NCI-H2227 treated with DMSO at 0.1 percent for 48 hours (cell line): ENCODE results near the gene UBE2E2.

Source experiments
- DNase-seq: peaks from one replicate; lab custom pipeline; 2025; lab: John Stamatoyannopoulos, UW

UBE2E2 gene

DNA sequence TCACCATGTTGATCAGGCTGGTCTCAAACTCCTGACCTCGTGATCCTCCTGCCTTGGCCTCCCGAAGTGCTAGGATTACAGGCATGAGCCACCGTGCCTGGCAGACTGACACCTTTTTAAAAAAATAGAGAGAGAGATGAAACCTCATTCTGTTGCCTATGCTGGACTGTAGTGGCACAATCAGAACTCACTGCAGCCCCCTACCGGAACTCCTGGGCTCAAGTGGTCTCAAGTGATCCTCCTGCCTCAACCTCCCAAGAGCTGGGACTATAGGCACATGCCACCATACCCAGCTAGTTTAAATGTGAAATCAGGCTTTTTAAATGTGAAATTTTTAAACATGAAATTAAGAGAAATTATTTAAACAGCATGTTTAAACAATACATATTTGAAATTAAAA is 337.5 kb downstream of the UBE2E2 start:
- DNase-seq = no peak

DNA sequence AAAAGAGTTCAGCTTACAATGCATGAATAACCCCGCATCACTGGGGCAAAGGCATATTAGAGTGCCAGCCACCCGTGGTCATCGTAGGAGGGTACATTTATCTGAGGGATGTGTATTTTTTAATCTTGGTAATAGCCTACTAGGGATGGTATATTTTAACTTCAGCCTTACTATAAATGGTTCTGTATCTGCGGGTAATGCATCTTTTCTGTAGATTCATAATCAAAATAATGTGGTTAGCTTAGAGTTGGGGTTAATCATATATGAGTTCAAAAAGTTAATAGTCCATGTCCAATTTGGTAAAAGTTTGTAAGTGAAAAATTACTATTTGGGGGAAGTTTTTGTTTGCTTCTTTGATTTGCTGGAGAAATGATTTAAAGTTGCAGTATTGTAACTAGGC is 339.0 kb downstream of the UBE2E2 start:
- no peak for DNase-seq

DNA sequence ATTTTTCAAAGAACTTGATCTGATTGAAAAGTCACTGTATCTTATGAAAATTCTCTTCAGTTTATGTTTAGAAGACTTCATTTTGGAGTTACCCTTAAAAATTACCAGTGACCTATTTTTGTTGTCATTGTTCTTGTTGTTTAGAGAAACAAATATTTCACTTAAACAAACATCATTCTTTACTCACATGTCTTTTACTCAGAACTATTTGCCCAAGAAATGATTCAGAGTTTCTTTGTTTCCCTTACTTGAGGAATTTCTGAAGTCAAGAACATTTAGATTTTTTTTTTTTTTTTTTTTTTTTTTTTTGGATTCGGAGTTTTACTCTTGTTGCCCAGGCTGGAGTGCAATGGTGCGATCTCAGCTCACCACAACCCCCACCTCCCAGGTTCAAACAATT is 343.1 kb downstream of the UBE2E2 start:
- DNase-seq = no peak

DNA sequence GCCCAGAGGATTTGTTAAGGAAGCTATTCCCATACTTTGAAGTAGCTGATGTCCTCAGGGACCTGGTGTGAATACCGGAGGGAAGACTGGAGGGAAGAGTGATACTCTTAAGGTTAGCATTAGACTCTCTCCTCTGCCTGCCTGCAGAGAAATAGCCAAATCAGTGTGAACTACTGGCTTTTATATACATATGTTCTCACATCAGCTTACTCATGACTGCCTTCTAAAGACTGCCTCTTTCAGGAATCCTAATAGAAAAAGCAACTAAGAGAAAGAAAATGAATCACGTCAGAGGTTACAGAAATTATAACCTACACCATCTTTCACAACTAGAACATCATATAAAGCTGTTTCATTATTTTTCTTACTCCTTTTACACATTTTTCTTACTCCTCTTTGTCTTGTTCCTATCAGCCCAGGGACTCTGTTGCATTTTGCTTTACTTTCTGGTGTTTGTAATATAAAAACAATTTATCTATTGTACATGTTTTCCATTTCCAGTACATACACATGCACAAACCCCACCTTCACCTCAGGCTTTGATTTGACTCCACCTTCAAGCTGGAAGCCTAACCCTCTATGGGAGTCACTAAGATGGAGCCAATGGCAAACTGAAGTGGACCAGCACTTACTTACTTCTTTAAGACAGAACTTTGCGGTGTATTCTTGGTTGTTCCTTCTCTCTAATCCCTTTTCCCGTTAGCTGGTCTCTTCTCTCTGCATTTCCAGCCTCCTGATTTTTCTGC is 345.0 kb downstream of the UBE2E2 start:
- no peak for DNase-seq

DNA sequence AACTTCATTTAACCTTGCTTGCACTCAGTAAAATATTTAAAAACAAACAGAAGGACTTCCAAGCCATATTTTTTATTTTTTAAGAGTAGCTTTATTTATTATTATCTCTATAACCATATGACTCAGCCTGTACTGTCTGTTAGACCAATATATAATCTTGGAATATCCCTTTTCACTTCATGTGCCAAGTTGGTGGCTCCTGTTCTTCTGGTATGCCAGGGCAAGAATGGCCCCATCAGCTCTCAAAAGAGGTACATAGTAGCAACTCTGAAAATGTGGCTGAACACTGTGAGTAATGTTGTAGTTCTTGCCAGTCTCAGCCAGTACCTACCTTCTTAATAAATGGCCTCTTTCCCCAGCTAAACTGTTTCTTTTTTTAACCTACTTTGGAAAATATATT is 345.6 kb downstream of the UBE2E2 start:
- DNase-seq = no peak

DNA sequence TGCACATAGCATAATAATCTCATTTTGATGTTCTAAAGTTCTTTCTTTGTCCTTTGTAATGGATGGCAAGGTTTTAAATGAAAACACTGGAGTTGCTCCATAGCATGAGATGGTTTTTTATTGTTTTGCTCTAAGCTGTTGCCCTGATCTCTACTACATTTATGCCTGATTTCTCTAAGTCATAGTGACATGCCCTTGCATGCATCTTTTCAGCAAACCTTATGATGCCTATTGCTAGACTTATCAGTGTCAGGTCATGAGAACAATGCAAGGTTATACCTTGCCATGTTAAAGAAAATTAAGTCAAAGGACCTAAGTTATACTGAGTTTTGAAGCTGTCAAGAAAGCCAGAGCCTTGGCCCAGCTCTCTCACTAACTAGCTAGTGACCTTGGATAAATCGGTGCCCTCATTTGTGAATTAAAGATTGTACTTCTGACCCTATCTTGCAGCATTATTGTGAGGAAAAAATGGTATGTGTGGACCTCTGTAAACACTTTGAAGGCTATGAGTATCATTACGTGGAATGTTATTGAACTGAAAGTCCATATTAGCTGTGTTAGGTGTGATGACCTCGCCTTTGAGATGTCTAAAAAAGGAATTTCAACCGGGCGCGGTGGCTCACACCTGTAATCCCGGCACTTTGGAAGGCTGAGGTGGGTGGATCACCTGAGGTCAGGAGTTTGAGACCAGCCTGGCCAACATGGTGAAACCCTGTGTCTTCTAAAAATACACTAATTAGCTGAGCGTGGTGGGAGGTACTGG is 346.2 kb downstream of the UBE2E2 start:
- DNase-seq = no peak

DNA sequence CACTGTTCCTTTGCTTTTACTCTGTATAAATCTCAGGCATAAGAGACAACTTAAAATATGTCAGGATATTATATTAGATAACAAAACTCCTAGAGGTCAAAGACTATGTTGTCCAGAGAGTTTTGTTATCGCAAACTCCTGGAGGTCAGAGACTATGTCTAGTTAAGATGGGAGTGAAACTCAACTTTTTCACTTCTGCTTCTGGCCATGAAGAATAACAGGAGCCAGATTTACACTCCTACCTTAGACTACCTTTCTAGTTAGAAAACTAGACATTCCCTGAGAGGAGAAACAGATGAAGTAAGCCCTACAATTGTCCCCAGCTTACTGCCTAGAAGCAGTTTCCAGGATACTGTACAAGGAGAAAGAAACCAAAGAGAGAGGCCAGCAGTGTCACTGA is 347.3 kb downstream of the UBE2E2 start:
- DNase-seq = no peak

DNA sequence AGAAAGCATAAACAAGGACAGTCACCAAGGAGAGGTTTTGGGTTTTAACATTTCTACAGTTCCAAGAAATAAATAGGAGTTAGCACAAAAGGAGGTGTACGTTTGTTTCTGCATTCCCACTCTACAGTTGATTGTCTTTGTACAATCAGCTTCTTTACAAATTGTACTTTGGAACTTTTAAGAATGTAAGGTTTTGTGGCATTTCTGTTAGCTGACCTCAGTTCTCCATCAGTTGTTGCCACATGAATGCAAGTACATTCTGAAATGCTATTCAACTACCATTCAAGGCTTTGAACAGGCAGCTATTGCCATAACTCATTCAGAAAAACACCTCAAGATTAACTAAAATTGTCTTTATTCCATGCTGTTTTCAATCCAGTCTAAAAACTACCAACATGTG is 349.4 kb downstream of the UBE2E2 start:
- DNase-seq = no peak

DNA sequence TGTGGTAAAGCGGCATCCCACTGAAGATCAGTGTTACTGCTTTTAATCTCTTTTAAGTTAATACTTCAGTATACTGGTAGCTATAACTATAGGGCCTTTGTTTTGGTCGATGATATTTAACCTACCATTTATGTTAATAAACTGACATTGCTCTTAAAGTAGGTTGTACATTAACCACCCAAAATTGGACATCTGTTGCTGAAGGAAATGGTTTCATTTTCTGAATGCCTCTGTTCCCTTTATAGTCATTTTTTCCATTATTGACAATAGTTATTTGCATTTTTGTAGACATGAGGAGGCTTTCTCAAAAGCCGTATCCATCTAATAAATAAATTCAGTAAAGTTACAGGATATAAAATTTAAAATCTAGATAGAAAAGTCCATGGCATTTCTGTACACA is 350.2 kb downstream of the UBE2E2 start:
- no peak for DNase-seq

DNA sequence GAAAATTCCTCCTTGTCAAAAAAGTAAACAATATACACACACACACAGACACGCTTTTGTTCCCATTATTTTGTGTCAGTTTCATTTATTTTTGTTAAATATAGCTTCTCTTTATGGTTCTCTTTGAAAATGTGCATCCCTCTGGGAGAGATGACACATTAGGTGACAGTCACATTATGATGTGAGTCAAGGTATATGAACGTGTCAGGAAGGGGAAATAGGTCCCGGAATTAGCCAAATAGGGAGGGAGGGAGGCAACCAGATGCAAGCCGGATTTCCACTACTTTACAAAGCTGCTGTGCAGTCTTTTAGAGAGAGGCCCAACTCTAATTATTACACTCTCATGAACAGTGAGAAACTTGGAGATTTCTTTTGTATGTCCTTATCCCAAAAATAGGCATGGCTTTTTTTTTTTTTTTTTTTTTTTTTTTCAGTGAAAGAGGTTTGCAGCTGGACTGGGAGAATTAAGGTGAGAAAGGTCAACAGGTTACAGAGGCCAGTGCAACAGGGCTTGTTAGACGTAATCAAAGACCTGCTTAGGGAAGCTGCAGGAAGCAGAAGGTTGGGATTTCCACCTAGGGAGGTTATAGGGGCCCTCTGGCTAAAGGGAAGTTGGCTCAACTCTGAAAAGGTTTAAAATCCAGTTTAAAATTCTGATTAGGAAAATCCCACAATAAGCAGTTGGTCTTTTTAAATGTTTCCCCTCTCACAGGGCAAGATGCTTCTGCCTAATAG is 362.1 kb downstream of the UBE2E2 start:
- DNase-seq = no peak

DNA sequence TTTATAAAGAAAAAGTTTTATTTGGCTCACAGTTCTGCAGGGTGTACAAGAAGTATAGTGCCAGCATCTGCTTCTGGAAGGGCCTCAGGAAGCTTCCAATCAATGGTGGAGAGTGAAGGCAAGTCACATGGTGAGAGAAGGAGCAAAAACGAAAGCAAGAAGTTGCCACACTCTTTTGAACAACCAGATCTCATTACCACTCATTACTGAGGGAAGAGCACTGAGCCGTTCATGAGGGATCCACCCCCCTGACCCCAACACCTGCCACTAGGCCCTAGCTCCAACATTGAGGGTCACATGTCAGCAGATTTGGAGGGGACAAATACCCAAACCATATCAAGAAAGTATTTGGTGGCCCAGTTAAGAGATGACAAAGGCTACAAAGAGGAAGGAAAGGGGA is 363.4 kb downstream of the UBE2E2 start:
- no peak for DNase-seq

DNA sequence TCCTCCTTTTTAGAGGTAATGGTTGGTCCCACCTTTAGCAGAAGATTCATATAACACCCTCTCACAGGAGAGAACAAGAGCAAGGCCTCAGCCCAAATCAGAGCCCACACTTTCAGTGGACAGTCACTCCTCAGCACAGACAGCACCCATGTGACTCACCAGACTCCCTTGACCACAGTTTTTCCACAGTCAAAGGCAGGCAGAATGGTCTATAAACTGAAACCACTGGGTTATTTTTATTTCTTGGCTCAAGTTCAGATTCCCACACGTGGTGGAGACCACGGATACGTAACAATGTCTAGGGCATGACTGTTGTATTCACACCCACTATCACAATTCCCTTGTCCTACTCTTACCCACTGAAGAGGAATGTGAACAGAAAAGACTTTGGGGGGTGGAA is 364.8 kb downstream of the UBE2E2 start:
- no peak for DNase-seq

DNA sequence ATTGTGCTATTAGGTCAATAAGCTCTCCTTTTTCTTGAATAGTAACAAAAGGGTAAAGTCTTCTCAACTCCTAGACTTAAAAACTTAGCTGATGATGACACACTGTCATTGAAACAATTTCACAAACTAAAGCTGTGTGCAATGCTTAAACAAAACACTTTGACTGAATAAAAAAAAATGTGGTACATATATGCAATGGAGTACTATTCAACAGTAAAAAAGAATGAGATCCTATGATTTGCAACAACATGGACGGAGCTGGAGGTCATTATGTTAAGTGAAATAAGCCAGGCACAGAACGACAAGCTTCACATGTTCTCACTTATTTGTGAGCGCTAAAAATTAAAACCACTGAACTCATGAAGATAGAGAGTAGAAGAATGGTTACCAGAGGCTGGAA is 370.7 kb downstream of the UBE2E2 start:
- no peak for DNase-seq

DNA sequence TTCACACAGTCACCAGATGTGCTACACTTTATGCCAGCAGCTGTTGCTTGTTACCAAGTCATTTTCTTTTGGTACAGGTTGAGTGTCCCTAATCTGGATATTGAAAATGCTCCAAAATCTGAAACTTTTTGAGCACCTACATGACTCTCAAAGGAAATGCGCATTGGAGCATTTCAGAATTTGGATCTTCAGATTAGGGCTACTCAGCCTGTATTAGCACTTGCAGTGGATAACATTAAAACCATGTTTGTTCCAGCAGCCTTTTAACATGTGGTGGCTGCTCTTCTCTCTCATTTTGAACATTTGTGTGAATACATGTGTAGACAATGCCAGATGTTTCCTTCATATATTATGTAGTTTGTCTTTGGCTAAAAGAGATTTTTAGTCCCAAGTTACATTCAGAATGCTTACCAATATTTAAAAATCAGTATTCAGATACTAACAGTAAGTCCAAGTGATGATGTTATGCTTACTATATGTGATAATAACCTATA is 371.7 kb downstream of the UBE2E2 start:
- DNase-seq = no peak

DNA sequence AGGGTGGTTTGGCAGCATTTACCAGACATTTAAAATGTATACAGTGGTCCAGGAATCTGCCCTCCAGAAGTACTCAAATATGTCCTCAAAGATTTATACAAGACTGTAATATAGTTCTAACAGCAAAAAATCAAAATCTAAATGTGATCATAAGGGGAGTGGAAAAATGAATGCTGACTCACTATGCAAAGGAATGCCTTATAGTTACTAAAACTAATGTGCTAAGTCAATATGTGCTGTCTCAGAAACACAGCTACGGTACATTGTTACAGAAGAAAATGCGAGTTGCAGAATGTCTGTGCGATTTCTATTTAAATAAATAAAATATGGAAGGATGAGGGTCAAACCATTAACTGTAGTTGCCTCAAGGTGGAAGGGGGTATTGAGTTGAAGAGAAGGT is 372.6 kb downstream of the UBE2E2 start:
- DNase-seq = no peak

DNA sequence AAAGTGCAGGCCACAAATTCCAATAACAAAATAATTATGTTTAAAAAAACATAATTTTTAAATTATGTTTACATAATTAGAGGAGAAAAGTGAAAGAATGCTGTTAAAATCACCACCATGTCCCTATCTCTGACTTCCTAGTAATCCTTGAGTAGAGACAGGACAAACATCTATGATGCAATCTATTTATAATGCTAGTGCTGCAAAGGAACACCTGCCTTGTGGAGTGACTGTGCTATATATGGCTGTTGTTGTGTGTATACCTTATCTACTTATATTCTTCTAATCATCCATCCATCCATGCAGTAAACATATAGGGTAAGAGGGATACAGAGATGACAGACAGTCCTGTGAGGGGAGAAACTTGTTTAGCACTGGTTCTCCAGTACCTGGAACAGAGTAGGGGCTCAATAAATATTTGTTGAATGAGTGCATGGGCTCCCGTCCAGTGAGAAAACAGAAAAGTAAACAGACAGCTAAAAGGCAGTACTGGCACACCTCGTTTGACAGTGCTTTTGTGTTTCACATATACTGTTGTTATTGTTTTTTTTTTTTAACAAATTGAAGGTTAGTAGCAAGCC is 373.3 kb downstream of the UBE2E2 start:
- DNase-seq = no peak

DNA sequence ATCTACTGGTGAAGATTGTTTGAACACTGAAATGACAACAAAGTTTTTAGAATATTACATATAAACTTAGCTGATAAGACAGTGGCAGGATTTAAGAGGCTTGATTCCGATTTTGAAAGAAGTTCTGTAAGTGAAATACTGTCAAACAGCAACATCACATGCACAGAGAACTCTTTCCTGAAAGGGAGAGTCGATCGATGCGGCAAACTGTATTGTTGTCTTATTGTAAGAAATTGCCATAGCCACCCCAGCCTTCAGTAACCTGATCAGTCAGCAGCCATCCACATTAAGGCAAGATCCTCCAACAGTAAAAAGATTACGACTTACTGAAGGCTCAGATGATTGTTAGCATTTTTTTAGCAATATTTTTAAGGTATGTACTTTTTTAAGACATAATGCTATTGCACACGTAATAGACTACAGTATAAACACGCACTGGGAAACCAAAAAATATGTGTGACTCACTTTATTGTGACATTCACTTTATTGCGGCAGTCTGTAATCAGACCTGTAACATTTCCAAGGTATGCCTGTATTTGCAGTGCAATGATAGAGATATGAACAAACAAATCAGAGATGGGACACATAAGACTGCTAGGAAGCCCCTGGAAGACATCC is 377.1 kb downstream of the UBE2E2 start:
- DNase-seq = no peak

DNA sequence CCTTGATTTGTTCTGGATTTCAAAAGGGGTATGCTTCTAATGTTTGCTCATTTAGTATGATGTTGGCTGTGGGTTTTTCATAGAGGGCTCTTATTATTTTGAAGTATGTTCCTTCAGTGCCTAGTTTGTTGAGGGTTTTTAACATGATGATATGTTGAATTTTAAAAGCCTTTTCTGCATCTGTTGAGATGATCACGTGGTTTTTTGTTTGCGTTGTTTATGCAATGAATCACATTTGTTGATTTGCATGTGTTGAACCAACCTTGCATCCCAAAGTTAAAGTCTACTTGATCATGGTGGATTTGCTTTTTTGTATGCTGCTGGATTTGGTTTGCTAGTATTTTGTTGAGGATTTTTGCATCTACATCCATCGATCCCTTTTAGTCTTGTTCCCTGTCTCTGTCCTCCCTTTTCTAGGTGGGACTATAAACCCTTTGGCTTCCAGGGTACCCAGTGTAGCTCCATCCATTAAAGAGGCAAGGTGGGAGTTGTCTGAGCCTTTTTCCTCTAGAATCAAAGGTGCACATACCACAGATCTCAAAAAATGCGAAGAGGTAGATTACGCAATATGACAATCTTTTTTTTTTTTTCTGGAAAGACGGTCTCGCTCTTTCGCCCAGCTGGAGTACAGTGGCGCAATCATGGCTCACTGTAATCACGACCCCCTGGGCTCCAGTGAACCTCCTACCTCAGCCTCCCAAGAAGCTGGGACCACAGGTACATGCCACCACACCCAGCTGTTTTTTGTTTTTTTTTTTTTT is 381.0 kb downstream of the UBE2E2 start:
- DNase-seq = no peak

DNA sequence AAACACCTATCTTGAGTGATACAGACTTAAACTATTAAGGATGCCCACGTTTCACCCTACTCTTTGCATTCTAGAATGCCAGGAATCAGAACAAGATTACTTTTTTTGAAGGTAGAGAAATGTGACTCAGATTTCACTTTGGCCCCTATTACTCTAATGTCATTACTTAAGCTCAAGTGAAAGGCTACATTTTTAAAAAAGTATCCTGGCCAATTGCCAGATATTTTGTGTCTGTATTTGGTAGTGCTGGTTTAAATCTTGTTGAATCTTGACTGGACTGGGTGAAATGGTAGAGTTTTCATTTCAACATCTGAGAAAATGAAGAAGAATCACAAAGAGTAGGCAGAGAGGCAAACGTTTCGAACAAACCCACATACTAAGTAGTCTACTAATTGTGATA is 384.4 kb downstream of the UBE2E2 start:
- no peak for DNase-seq

DNA sequence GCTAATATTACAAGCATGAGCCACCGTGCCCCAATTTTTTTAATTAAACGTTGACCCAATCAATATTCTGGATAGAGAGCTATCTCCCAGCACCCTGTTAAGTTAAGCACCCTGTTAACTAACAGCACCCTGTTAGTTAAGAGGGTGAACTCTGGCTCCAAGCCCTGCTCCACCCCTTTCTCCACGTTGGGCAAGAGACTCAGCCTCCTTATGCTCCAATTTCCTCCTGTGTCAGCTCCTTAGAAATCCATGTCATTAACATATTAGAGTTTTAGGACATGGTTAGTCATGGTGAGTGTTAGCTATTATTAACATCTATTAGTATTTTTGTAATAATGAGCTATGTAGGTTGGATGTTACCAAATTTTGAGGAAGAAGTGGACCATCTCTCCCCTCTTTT is 385.4 kb downstream of the UBE2E2 start:
- DNase-seq = no peak

DNA sequence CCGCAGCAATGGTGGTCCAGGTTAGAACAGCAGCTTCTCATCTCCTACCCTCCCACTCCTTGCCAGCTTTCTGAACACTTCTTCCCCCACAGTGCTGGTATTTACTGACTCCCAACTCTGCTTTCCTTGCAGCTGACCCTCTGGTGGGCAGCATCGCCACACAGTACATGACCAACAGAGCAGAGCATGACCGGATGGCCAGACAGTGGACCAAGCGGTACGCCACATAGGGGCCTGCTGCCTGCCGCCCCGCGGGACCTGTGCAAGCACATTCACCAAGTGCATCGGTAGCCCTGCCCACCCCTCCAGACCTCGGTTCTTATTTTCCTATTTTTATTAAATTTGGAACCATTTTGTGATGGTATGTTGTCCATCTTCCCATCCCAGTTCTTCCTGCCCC is 386.5 kb downstream of the UBE2E2 start:
- DNase-seq = no peak
